Left kidney (tissue), 2 donors: ENCODE results near the gene ENDOU. TPM values are rescaled to one million over a fixed set of nuclear protein-coding genes. Genes with fewer than 3 reads are reported as not detected.

Source experiments
- DNase-seq: peaks from one replicate; pipeline ENCODE4 v3.0.0-alpha.2; 2013
- polyA plus RNA-seq: library from polyadenylated mRNA; unstranded; fragments of 120-200 nt; gene quantifications from one replicate; pipeline ENCODE4 v1.2.1, GENCODE V29; 2013; ENCODE audit not compliant: insufficient read length

Gene ENDOU
- polyA plus RNA-seq, 1 donor, result 0.40 TPM

DNA sequence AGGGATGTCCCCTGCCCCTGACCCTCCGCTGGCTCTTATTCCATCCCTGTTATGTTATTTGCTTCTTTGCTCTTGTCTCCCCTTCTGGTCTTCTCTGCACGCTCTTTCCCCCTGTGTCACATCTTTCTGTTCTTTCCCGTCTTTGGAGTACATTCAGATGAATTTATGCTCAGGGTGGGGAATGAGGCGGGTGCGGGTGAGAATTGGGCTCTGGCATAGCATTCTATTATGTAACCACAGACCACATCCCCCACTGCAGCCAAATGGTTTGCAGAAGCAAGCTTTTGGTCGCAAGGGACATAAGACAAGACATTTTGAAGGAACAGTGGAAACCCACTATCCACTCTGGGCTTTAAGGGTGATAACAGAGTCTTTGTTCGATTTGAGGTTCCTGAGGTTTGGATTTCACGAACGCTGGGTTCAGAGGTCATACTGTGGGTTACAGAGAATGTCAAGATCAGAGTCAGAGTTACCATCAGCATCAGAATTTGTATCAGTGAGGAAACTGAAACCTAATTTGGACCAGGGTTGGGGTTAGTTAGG is 3.8 kb downstream of the ENDOU start:
- DNase-seq, result no peak

DNA sequence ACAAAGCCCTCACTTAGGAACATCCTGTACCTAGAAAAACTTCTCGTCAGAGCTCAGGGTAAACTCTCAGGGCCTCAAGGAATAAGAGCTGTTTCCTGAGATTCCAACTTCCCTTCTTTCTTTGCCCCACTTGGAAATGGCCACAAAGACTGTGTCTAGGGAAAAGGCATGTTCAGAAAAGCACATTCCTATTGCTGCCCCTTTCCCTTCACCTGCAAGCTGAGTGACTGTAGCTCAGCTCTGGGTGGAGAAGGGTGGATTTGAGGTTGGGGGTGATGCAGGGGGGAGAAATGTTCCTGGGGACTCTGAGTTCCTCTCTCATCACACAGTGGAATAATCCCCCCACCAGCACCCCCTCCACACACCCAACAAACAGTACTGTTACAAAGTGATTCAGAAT is 6.8 kb downstream of the ENDOU start:
- DNase-seq, result no peak

DNA sequence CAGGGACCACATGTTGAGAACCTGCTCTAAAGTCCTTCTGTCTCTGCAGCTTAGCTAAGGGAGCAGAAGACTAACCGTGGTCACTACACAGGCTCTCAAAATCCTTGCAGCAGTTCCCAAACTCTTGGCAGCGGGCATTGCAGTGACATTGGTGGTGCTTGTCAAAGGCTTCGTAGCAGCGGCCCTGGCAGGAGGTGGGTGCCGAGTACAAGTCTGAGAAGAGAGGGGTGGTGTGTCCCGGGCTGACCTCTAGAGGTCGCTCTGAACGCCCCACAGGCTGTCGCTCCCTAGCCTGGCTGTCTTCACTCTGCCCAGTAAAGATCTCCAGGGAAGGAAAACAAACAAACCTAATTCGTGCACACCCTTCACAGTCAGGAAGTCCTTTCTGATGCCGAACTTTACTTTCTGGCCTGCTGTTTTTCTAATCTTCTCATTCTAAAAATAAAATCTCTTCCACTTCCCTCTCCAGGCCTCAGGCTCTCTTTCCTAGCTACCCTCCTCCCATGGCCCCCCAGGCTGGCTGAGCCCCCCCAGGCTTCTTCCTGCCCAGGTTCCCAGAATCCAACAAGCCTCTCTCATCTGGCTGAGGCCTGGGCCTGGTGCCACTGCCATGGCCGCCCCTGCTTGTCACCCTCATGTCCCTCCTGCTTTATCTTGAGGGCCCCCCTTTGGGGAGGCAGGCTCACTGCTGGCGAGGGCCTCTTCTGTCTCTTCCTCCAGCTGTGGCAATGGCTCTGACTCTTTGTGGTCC is 7.7 kb downstream of the ENDOU start:
- DNase-seq, result peak; percentile 77

DNA sequence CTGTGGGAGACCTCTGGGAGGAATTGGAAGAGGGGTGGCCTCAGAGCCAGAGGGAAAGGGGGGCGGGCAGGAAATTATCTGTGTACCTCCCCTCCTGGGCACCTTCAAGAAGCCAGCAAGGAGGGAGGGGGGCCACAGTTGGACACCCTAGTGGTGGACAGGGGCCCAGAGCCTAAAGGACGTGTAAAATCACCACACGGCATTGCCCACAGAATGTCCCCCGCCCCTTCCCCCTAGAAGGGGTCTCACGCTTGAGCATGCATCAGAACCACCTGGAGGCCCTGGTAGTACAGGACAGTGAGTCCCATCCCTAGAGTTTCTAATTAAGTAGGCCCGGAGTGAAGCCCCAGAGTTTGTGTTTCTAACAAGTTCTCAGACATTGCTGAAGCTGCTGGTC is 8.2 kb downstream of the ENDOU start:
- no peak for DNase-seq

DNA sequence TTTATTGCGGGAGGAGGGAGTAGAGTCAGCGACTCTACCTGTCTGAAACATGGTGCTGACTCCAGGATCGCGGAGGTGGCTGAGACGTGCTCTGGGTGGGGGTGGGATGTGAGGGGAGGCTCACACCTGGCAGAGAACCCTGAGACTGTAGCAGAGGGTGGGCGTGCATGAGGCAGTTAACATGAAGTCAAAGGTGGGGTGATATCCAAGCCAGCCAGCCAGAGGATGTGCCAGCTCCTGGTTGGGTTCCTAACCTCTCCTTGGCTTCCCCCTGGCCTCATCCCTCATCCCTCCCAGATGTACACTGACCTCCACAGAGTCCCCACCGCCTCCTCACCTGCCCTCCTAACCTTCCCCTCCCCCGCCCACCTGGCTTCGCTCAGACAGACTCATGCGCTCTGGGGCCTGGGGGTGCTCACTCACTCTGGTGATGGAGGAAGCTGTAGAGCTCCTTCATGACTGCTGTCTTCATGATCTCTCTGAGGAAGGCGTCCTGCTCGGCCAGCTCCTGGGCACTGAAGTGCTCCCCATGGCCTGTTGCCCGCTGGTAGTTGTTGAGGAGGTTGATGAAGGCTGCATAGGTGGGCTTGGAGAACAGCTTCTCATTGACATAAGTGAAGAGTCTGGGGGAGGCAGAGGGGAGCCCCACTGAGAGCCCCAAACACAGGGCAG is 9.3 kb downstream of the ENDOU start:
- no peak for DNase-seq

DNA sequence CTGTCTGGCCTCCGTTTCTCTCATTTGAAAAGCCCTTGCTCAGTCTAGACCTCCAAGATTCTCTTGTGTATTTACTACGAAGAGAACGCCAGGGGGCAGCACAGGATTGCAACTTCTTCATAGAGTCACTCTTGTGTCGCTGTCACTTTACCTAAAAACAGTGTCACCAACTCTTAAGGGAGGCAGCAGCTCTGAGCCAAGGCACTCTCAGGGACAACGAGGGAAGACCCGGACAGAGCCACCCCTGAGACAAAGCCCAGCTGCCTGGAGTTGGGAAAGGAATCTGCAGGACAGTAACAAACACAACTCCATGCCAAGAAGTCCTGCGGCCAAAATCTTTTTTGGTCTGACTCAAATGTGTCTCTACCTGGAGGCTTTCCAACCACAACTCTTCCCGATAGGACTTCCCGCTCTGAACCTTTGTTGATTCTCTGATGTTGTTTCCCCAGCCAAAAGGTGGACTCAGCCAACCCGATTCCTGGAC is 9.9 kb downstream of the ENDOU start:
- peak; percentile 84 for DNase-seq

DNA sequence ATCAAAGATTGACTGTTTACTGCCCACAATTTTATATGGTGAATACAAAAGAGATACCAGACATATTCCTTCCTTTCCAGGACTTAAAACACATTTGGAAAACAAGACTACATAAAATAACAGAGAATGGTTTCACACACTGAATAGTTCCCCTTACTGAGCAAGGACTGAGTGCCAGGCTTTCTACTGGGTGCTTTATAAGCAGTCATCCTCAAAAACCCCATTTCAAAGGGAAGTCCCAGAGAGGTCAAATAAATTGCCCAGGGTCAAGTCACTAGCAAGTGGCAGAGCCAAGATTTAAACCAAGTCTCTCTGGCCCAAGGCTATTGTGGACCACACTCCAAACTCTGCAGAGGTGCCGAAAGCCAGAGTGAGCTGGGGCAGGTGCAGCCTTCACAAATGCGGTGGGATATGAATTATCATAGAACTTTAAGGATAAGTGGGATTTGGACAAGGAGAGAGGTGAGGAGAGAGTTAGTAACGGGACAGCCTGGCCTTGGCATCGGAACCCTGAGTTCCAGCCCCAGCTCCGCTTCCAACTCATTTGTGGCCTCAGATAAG is 10.4 kb downstream of the ENDOU start:
- DNase-seq, result no peak

DNA sequence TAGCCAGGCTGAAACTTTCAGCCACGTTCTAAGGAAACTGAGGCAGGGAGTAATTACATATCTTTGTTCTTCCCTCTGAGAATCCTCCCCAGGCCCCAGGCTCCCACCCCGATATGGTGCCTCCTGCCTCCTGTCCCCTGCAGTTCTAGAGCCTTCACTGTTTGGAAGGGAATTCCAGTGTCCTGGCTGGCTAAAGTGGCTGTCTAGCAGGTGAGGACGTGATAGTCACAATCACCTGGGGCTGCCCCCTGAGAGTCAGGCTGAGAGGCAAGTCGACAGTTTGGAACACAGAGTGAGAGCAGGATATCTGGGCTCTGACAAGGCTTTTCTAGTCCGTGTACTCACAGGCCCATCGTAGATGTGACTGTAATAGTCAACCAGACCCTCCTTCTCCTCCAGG is 13.1 kb downstream of the ENDOU start:
- no peak for DNase-seq

DNA sequence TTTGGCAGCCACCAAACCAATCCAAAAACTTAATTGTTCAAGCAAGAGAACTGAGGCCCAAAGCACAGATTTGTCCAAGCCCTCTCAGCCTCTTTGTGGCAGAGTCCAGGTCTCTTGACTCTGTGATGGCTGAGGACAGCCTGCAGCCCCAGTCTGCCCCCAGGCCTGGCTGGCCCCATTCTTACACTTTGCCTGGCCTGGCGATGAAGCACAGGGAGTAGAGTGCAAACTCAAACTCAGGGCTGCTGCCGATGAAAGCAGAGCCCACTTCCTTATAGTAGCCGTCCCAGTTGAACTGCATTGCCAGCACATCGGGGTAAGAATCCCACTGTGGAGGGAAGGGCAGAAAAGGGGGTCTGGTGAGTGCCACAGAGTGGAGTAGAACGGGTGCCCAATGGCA is 13.8 kb downstream of the ENDOU start:
- no peak for DNase-seq

DNA sequence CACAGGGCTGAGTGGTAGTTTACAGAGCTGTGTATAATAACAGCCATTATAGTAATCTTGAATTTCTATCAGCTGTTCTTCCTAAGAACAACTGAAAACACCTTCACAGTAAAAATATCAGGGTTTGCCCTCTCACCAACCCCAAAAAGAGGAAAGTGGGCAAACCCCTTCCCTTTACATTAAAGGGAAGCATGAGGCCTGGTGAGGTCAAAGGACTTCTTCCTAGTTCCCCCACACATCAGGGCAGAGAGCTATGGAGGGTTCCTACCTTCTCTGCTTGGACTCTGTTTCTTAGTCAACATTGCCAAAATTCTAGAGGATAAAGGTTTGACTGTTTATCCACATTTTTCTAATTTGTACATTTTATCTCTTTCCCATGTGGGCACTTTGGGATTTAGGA is 15.0 kb downstream of the ENDOU start:
- DNase-seq, result no peak

DNA sequence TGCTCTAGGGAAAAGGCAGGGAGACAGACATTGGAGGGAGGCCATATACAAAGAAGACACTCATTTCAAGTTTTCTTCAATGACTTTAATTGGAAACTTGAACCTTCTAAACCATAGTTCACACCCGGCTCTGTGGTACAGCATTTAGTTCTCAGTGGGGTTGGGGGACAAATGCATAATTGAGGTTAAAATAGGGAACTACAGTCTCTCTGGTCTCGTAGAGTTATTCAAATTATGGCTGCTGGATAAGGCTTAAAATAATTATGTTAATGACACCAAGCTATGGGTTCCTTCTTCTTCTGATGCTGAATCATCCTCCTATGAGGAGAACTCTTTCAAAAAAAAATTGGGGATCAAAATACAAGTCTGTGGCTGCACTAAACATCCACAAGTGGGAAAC is 15.6 kb downstream of the ENDOU start:
- DNase-seq, result no peak

DNA sequence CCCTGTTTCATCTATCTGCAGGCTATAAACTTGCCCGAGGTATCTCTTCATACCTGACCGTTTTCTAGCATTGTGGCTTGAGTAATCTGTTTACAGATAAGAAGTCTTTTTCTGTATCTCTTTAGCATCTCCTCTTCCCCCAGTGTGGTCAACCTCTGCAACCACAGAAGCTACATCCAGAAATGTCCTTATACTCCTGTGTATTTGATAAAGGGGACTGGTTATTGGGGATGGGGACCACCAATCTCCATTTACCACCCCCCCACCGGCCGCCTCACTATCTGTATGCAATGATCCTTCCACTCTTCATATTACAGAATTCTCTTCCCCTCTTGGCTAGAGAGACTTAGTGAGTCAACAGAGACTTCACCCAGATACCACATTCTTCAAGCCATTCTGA is 16.1 kb downstream of the ENDOU start:
- no peak for DNase-seq

DNA sequence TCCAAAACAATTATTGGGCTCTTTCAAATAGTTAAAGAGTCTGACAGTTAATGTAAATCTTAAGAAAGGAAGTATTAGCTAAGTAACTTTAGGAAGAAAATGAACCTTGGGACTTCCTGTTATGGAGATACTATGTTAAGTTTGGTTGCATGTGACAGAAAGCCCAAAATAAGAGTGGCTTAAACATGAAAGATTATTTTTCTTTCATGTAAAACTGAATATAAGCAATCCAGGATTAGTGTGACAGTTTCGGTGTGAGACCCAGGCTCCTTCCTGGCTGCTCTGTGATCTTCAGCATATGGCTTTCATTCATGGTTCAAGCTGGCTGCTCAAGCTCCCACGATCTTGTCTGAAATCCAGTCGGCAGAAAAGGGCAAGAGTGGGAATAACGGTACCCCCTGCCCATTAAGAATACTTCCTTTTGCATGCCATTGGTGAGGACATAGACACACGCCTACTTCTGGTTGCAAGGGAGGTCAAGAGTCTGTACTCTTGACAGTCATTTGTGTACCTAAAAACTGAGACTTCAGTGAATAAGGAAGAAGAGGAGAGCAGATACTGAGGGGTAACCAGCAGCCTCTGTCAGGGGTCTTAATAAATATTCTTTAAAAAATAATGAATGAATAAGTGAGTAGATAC is 17.3 kb downstream of the ENDOU start:
- DNase-seq, result no peak

DNA sequence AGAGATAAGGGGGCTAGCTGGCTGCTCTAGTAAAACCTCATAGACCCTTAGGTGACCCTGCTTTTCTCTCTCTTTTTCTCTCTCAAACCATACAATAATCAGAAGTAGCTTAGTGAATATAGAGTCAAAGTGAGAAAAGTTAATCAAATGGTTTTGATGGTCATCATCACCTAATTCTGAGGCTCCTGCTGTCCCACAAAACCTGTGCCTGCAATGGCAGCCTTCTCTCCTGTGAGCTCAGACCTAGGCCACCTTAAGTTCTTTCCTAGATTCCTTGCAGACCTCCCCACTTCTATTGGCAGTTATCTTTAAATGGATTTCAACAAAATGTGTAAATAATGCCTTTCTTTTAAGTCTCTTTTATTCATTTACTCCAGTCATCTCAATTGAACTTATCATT is 17.9 kb downstream of the ENDOU start:
- DNase-seq, result no peak

DNA sequence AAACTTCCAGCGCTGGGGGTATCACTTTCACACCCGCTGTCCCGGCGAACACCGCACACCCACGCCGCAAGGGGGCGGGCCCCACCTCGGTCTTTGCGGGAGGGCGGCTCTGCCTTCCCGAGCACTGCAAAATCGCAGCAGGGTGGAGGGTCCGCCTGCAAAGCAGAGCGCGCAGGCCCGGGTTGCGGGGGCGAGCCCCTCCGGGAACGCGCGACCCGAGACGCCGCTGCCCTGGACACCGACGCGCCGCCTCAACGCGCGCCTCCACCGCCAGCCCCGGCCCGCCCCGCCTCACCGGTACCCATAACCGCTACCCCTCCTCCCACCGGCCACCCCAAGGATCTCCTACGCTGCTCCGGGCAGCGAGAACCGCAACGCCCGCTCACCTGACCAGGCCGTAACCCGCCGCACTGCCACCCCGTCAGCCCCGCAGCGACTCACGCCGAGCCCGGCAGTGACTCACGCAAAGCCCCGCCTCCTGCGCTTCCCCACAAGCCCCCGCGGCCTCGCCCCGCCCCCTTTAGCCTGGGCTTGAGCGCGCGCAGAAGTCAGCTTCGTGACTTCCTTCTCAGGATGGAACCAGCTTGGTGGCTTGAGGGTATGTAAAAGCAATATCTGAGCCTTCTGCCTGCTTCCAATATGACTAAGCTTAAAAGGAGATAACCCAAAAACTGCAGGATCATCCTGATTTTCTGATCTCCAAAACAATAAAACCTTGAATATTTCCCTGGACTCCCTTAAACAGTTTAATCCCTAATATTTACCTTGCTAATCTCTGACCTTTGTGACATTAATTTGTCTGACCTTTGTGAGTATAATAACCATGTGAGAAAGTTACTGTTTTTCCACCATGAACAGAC is 19.5 kb downstream of the ENDOU start, which contains the start of gene RPAP3:
Gene RPAP3 (minus strand): TSS at position 465 of the 860 bp plus-strand sequence. CDS start 3,190 bp downstream, outside the sequence.
- peak; percentile 93 for DNase-seq

DNA sequence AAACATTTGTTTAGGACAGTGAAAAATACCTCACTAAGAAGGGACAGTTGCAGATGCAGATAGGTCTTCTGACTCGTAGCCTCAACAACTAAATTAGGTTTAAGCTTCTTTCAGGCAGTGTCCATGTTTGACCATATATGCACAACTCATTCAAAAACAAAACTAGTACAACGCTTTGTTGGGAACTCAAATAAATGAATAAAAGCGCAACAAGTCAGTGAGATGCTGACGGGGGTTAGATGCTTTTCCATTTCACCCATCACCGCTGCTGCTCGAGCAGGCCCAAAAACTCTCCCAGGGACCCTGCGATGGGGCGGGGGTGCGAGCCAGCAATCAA is 20.1 kb downstream of the ENDOU start:
- DNase-seq, result no peak

DNA sequence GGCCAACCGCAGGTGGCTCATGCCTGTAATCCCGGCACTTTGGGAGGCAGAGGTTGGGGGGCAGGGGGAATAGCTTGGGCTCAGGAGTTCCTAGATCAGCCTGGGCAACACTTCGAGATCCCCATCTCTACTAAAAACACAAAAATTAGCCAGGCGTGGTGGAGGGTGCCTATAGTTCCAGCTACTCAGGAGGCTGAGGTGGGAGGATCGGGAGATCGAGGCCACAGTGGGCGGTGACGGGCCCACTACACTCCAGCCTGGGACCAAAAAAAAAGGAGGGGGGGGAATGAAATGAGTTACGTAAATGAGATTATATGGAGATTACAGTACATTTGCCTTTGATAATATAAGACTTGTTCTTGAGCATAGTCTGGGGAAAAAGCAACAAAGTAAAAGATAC is 20.6 kb downstream of the ENDOU start:
- DNase-seq, result no peak

DNA sequence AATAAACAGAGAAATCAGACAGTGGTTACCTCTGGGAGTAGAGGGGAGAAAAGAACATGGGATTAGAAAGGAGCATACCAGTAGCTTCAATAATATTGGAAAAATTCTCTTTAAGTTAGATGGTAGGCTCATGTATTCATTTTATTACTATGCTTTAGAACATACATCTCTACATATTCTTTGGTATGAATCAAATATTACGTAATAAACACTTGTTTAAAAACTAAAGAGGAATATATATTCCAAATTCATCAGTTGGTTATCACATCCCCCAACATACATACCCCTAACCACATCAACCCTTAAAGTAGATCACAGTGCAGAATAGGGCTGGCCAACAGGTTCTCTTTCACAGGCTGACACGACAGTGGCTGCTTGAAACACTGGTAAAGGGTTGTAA is 25.0 kb downstream of the ENDOU start:
- no peak for DNase-seq

DNA sequence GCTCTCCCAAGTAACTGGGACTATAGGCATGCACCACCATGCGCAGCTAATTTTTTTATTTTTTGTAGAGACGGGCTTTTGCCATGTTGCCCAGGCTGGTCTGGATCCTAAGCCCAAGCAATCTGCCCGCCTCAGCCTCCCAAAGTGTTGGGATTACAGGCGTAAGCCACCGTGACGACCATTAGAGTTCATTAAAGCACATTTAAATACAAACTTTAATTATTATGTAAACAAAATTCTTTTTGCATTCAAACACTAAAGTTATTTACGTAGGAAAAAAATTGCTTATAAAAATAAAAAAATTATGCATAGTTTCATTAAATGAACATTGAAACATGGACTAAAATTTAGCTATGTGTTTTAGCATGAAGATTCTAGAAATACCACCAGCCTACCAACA is 26.7 kb downstream of the ENDOU start:
- DNase-seq, result no peak

DNA sequence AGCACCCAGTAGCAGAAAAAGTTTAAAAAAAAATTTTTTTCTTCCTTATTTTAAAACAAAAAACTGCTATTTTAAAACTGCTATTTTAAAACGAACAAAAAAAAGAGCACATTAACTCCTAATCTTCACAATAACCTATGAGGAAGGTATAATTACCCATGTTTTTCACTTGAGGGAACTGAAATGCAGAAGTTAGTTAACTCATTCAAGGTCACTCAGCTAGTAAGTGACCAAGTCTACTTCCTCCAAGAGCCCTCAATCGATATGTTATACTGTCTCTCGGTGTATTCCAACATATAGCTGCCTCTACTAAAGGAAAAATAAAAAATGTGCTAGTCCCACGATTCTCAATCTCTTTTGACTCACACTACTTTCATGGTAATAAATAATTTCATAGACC is 27.2 kb downstream of the ENDOU start:
- DNase-seq, result no peak

DNA sequence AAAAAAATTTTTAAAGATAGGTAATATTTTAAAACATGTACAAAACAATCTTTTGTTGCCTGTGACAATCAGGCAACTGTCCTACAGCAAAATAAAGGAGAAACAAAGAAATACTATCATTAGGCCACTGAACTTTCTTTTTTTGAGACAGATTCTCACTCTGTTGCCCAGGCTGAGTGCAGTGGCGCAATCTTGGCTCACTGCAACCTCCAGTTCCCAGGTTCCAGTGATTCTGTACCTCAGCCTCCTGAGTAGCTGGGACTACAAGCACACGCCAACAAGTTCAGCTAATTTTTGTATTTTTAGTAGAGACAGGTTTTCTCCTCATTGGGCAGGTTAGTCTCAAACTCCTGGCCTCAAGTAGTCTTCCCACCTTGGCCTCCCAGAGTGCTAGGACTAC is 36.1 kb downstream of the ENDOU start:
- DNase-seq, result no peak

DNA sequence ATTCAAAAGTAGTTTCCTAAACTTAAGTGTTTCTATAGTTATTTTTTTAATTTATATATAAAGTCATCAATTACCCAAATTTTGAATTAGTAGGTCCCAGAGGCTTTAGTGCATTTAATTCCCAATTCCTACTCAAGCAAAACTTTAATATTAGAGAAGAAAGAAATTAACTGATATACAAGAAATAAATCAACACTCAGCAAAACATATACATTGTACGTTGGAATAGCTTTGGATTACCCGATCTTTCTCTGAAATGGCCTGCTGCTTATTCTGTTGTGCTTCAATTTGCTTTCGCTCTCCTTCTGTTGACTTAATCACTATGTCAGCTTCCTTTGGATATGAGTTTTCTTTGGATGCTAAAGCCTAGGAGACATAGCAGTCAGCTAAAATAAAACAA is 37.7 kb downstream of the ENDOU start:
- DNase-seq, result no peak
